Umbilical cord (tissue), 2 donors: ENCODE measurements around the gene DOCK4. TPM values are rescaled to one million over a fixed set of nuclear protein-coding genes. Genes with fewer than 3 reads are reported as not detected.
"Not testable (repeated sequence)": the region's sequence is repeated elsewhere in the genome, so short reads cannot be mapped to it uniquely, and the experiment has no call there.

Experiments used
- DNase-seq: peaks from one replicate; pipeline ENCODE4 v3.0.0-alpha.2; 2015; ENCODE audit warnings: low spot score
- total RNA-seq: library from RNA; depleted of rRNA; stranded (reverse); fragments of >200 nt; gene quantifications from one replicate; pipeline ENCODE4 v1.2.3, GENCODE V29; 2014; ENCODE audit warnings: low replicate concordance; ENCODE audit not compliant: insufficient read depth

Gene DOCK4
- total RNA-seq, result 7.7 TPM

GRCh38 chr7:112206238-112206990 lies at the start of gene DOCK4, which contains the start of gene ZNF277:
DOCK4 (minus strand) TSS chr7:112206399; CDS start chr7:112206138, 261 bp downstream.
ZNF277 (plus strand) TSS chr7:112206695; CDS start chr7:112206717, 22 bp downstream.
- DNase-seq, result peak; percentile 100

GRCh38 chr7:112255388-112255720 lies 49.2 kb upstream of the DOCK4 start:
- peak; percentile 14 for DNase-seq

- DNase-seq, result no peak
These were observed 48.6 kb upstream of the DOCK4 start for GRCh38 chr7:112254709-112255387.

GRCh38 chr7:112254156-112254555 lies 48.0 kb upstream of the DOCK4 start:
- DNase-seq, result no peak

GRCh38 chr7:112252691-112253090 lies 46.5 kb upstream of the DOCK4 start:
- no peak for DNase-seq

- no peak for DNase-seq
These were observed 45.9 kb upstream of the DOCK4 start for GRCh38 chr7:112252141-112252540.

- DNase-seq, result not testable (repeated sequence)
These were observed 43.8 kb upstream of the DOCK4 start for GRCh38 chr7:112249967-112250366.

GRCh38 chr7:112248598-112248997 lies 42.4 kb upstream of the DOCK4 start:
- no peak for DNase-seq

- no peak for DNase-seq
These were observed 32.8 kb upstream of the DOCK4 start for GRCh38 chr7:112238852-112239610.

GRCh38 chr7:112238330-112238729 lies 32.1 kb upstream of the DOCK4 start:
- DNase-seq, result no peak

- DNase-seq, result no peak
These were observed 30.4 kb upstream of the DOCK4 start for GRCh38 chr7:112236597-112236996.

- DNase-seq, result no peak
These were observed 27.9 kb upstream of the DOCK4 start for GRCh38 chr7:112234147-112234546.

GRCh38 chr7:112233048-112233697 lies 27.0 kb upstream of the DOCK4 start:
- DNase-seq, result no peak

GRCh38 chr7:112232212-112232978 lies 26.2 kb upstream of the DOCK4 start:
- DNase-seq, result no peak

GRCh38 chr7:112228632-112229031 lies 22.4 kb upstream of the DOCK4 start:
- no peak for DNase-seq

GRCh38 chr7:112226701-112227276 lies 20.6 kb upstream of the DOCK4 start:
- DNase-seq, result no peak

GRCh38 chr7:112225006-112225405 lies 18.8 kb upstream of the DOCK4 start:
- no peak for DNase-seq

GRCh38 chr7:112224186-112224585 lies 18.0 kb upstream of the DOCK4 start:
- no peak for DNase-seq

- no peak for DNase-seq
These were observed 17.1 kb upstream of the DOCK4 start for GRCh38 chr7:112223310-112223709.

GRCh38 chr7:112220877-112221434 lies 14.8 kb upstream of the DOCK4 start:
- DNase-seq, result no peak
